Caco-2 (cell line): ENCODE measurements around the gene DNAJA3. TPM values are rescaled to one million over a fixed set of nuclear protein-coding genes. Genes with fewer than 3 reads are reported as not detected.

Experiments
- BruUV-seq: library from RNA; stranded (reverse); fragments of 400-500 nt; replicated peaks from 2 replicates; lab custom pipeline; 2021; lab: Mats Ljungman, UMichigan
- CTCF ChIA-PET: fragments of 300-600 bp; sonication (Branson Sonifier 250); formaldehyde crosslinking; loops from one replicate; lab custom pipeline; 2022; ENCODE audit warnings: antibody characterized with exemption; lab: Charles Lee
- POLR2A ChIA-PET: fragments of 300-600 bp; sonication (Branson Sonifier 250); formaldehyde crosslinking; loops from one replicate; lab custom pipeline; 2022; ENCODE audit warnings: antibody characterized with exemption; lab: Charles Lee
- DNase-seq, 2 experiments: peaks; one replicate each; pipeline versions ENCODE4 v3.0.0 to v3.0.0-alpha.2; 2020 to 2022
- H3K27me3 ChIP-seq: replicated peaks from 2 replicates; pipeline ENCODE4 v1.6.0; 2011; ENCODE audit warnings: low read length; ENCODE audit not compliant: control insufficient read depth, insufficient read depth
- H3K36me3 ChIP-seq: 2 replicates; pipeline ENCODE4 v1.5.1; 2011; ENCODE audit warnings: low read length; ENCODE audit not compliant: control insufficient read depth, insufficient read depth
- H3K4me1 ChIP-seq: fragments of 250-450 bp; sonication (Bioruptor Pico); 2 replicates; pipeline ENCODE4 v1.5.1; 2020; ENCODE audit warnings: mild to moderate bottlenecking
- H3K4me3 ChIP-seq: 2 replicates; pipeline ENCODE4 v1.5.1; 2011; ENCODE audit warnings: low read depth, mild to moderate bottlenecking, control low read depth, low read length
- H3K9me3 ChIP-seq: fragments of 250-450 bp; sonication (Bioruptor Pico); 2 replicates; pipeline ENCODE4 v1.5.1; 2020; ENCODE audit warnings: mild to moderate bottlenecking, moderate library complexity
- H3K27ac Mint-ChIP-seq: one replicate; pipeline ENCODE4 v1.8.0; 2022; ENCODE audit warnings: mixed read lengths; ENCODE audit not compliant: unreplicated experiment
- H3K27me3 Mint-ChIP-seq: one replicate; pipeline ENCODE4 v1.8.0; 2022; ENCODE audit warnings: mixed read lengths; ENCODE audit not compliant: insufficient read depth, unreplicated experiment
- H3K36me3 Mint-ChIP-seq: one replicate; pipeline ENCODE4 v1.8.0; 2022; ENCODE audit warnings: mild to moderate bottlenecking, mixed read lengths; ENCODE audit not compliant: insufficient read depth, unreplicated experiment
- H3K4me1 Mint-ChIP-seq: one replicate; pipeline ENCODE4 v1.8.0; 2022; ENCODE audit warnings: low read depth, mixed read lengths; ENCODE audit not compliant: unreplicated experiment
- H3K4me3 Mint-ChIP-seq: one replicate; pipeline ENCODE4 v1.8.0; 2022; ENCODE audit warnings: mild to moderate bottlenecking, moderate library complexity, mixed read lengths; ENCODE audit not compliant: unreplicated experiment
- H3K9me3 Mint-ChIP-seq: one replicate; pipeline ENCODE4 v1.8.0; 2022; ENCODE audit warnings: mixed read lengths; ENCODE audit not compliant: unreplicated experiment
- CTCF ChIP-seq, 2 experiments: fragments of 200-600 bp in 1 of 2; IDR thresholded peaks; 1 replicate in 1 of 2; 2 replicates in 1 of 2; pipeline versions ENCODE4 v1.5.1 to v1.8.0; 2011 to 2022; ENCODE audit warnings: antibody characterized with exemption in 1 of 2, control low read depth in 1 of 2, inconsistent platforms in 1 of 2, low read depth in 1 of 2, low read length in 1 of 2, mild to moderate bottlenecking in 1 of 2, moderate library complexity in 1 of 2; ENCODE audit not compliant: insufficient read depth in 1 of 2, severe bottlenecking in 1 of 2, unreplicated experiment in 1 of 2
- intact Hi-C: fragments of 100-400 bp; cut with micrococcal nuclease; formaldehyde crosslinking; loops from one replicate; pipeline ENCODE4 v1.10.0; 2022; ENCODE audit not compliant: unreplicated experiment
- total RNA-seq: library from RNA; stranded (reverse); gene quantifications from 2 replicates; pipeline ENCODE4 v1.2.3, GENCODE V29; 2022

The DNAJA3 gene
- total RNA-seq, 1 experiment from 2014 or later, result 77.1 TPM

GRCh38 chr16:4442371-4442770, 16.7 kb downstream of the DNAJA3 start:
- no peak overlapping the region for H3K4me3 ChIP-seq
- no peaks in the 10 kb centered on the region for H3K4me1 ChIP-seq
- no peak for DNase-seq
- BruUV-seq, result no TSS peak
- no peaks in the 10 kb centered on the region for H3K9me3 ChIP-seq
- TF ChIP-seq CTCF (IDR thresholded peaks at IDR 0.05; ENCODE audit: insufficient read depth in 1 of 2, low read depth in 1 of 2, low read length in 1 of 2, severe bottlenecking in 1 of 2, unreplicated experiment in 1 of 2), result no peak
- no peaks in the 10 kb centered on the region for H3K27me3 Mint-ChIP-seq
- peaks cover 2% of the 10 kb centered on the region for H3K36me3 ChIP-seq
- H3K4me3 Mint-ChIP-seq, result no peak overlapping the region
- ChIA-PET POLR2A (interaction anchor here (0.6 kb wide), 1 partner anchor 985 kb away, joined by 3 read pairs; no protein-coding TSS in a partner anchor), CTCF (no interaction called here)
- no peaks in the 10 kb centered on the region for H3K4me1 Mint-ChIP-seq
- no peak overlapping the region for H3K27ac Mint-ChIP-seq
- H3K27me3 ChIP-seq, result no peaks in the 10 kb centered on the region
- intact Hi-C loops, result no loop called here
- no peaks in the 10 kb centered on the region for H3K9me3 Mint-ChIP-seq
- H3K36me3 Mint-ChIP-seq, result peaks cover 76% of the 10 kb centered on the region

- no peaks in the 10 kb centered on the region for H3K9me3 ChIP-seq
- no peak for DNase-seq
- intact Hi-C loops, result no loop called here
- H3K27me3 ChIP-seq, result no peaks in the 10 kb centered on the region
- no peak overlapping the region for H3K4me3 ChIP-seq
- ChIA-PET CTCF (no interaction called here), POLR2A (no interaction called here)
- Mint-ChIP-seq H3K27me3 (no peaks in the 10 kb centered on the region), H3K36me3 (peaks cover 76% of the 10 kb centered on the region), H3K27ac (no peak overlapping the region), H3K4me3 (no peak overlapping the region), H3K9me3 (no peaks in the 10 kb centered on the region), H3K4me1 (no peaks in the 10 kb centered on the region)
- no peak for TF ChIP-seq CTCF (IDR thresholded peaks at IDR 0.05; ENCODE audit: insufficient read depth in 1 of 2, low read depth in 1 of 2, low read length in 1 of 2, severe bottlenecking in 1 of 2, unreplicated experiment in 1 of 2)
- peaks cover 2% of the 10 kb centered on the region for H3K36me3 ChIP-seq
- no TSS peak for BruUV-seq
- no peaks in the 10 kb centered on the region for H3K4me1 ChIP-seq
Observed at GRCh38 chr16:4443271-4443670, 17.6 kb downstream of the DNAJA3 start.

GRCh38 chr16:4443986-4444385, 18.3 kb downstream of the DNAJA3 start:
- Histone ChIP-seq H3K4me3 (no peak overlapping the region), H3K9me3 (no peaks in the 10 kb centered on the region), H3K36me3 (peaks cover 2% of the 10 kb centered on the region), H3K27me3 (no peaks in the 10 kb centered on the region), H3K4me1 (no peaks in the 10 kb centered on the region)
- BruUV-seq, result no TSS peak
- Mint-ChIP-seq H3K27me3 (no peaks in the 10 kb centered on the region), H3K4me3 (no peak overlapping the region), H3K9me3 (no peaks in the 10 kb centered on the region), H3K36me3 (peaks cover 79% of the 10 kb centered on the region), H3K4me1 (no peaks in the 10 kb centered on the region), H3K27ac (no peak overlapping the region)
- DNase-seq, result no peak
- ChIA-PET POLR2A (no interaction called here), CTCF (no interaction called here)
- TF ChIP-seq CTCF (IDR thresholded peaks at IDR 0.05; ENCODE audit: insufficient read depth in 1 of 2, low read depth in 1 of 2, low read length in 1 of 2, severe bottlenecking in 1 of 2, unreplicated experiment in 1 of 2), result no peak
- intact Hi-C loops, result no loop called here
